Measurements from ENCODE around the gene ARHGAP4.

ARHGAP4 gene

GRCh38 chrX:153866302-153867019, 59.6 kb downstream of the ARHGAP4 start:
- no peaks in the 10 kb centered on the region for H3K27me3 ChIP-seq
- no peak for DNase-seq

GRCh38 chrX:153865685-153866084, 60.4 kb downstream of the ARHGAP4 start:
- Histone ChIP-seq H3K27me3 (no peaks in the 10 kb centered on the region), H3K9me3 (no peaks in the 10 kb centered on the region), H3K4me1 (peaks cover 23% of the 10 kb centered on the region), H3K4me3 (ENCODE audit: low read depth, low read length) (no peak overlapping the region), H3K36me3 (peaks cover 84% of the 10 kb centered on the region)
- no peak for DNase-seq
- no peak for TF ChIP-seq CTCF (IDR thresholded peaks at IDR 0.05; ENCODE audit: low read depth, low read length)

More at GRCh38 chrX:153866302-153867019, 59.6 kb downstream of the ARHGAP4 start:
- Histone ChIP-seq H3K9me3 (no peaks in the 10 kb centered on the region), H3K4me3 (ENCODE audit: low read depth, low read length) (no peak overlapping the region), H3K36me3 (peaks cover 89% of the 10 kb centered on the region), H3K4me1 (peaks cover 26% of the 10 kb centered on the region)
- TF ChIP-seq CTCF (IDR thresholded peaks at IDR 0.05; ENCODE audit: low read depth, low read length) = no peak

DNA sequence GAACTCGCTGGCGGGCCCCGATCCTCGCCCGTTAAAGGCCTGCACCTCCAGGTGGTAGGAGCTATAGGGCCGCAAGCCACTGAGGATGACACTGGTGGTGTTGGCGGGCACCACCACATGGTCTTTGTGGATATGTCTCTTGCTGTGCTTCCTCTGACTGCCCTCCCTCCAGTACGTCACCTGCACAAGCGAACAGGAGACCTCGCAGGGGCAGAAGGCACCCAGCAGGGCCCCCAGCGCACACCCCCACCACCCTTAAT, 60.8 kb downstream of the ARHGAP4 start:
- TF ChIP-seq CTCF (IDR thresholded peaks at IDR 0.05; ENCODE audit: low read depth, low read length) = no peak
- no peak overlapping the region for H3K4me3 ChIP-seq (ENCODE audit: low read depth, low read length)
- H3K27me3 ChIP-seq = no peaks in the 10 kb centered on the region
- H3K9me3 ChIP-seq = no peaks in the 10 kb centered on the region
- peaks cover 23% of the 10 kb centered on the region for H3K4me1 ChIP-seq
- H3K36me3 ChIP-seq = peaks cover 79% of the 10 kb centered on the region
- DNase-seq = no peak

- Histone ChIP-seq H3K9me3 (no peaks in the 10 kb centered on the region), H3K4me1 (peaks cover 23% of the 10 kb centered on the region), H3K4me3 (ENCODE audit: low read depth, low read length) (no peak overlapping the region), H3K36me3 (peaks cover 74% of the 10 kb centered on the region), H3K27me3 (no peaks in the 10 kb centered on the region)
- peak; percentile 34 for DNase-seq
- no peak for TF ChIP-seq CTCF (IDR thresholded peaks at IDR 0.05; ENCODE audit: low read depth, low read length)
Measured at GRCh38 chrX:153864561-153865320, 61.3 kb downstream of the ARHGAP4 start.

- Histone ChIP-seq H3K4me3 (ENCODE audit: low read depth, low read length) (no peak overlapping the region), H3K9me3 (no peaks in the 10 kb centered on the region), H3K4me1 (peaks cover 23% of the 10 kb centered on the region), H3K27me3 (no peaks in the 10 kb centered on the region), H3K36me3 (peaks cover 68% of the 10 kb centered on the region)
- DNase-seq = peak; percentile 4
- no peak for TF ChIP-seq CTCF (IDR thresholded peaks at IDR 0.05; ENCODE audit: low read depth, low read length)
Measured at GRCh38 chrX:153864101-153864500, 62.0 kb downstream of the ARHGAP4 start.
